Lower leg skin (tissue), 4 donors: ENCODE data around the gene CLIC3. TPM values are rescaled to one million over a fixed set of nuclear protein-coding genes. Genes with fewer than 3 reads are reported as not detected.

Experiments
- DNase-seq, 2 donors: peaks; one replicate each; pipeline ENCODE4 v3.0.0-alpha.2; 2019; ENCODE audit warnings: low spot score in 2 of 2
- H3K4me3 ChIP-seq: fragments of 200-600 bp; sonication (generic); 2 replicates; pipeline ENCODE4 v1.5.1; 2017; ENCODE audit warnings: mild to moderate bottlenecking, low read depth; ENCODE audit not compliant: poor library complexity, severe bottlenecking
- CTCF ChIP-seq, 3 donors: fragments of 450-650 bp; IDR thresholded peaks; one replicate each; pipeline ENCODE4 v1.5.1; 2016; ENCODE audit warnings: antibody characterized with exemption in 3 of 3, mild to moderate bottlenecking in 3 of 3, moderate library complexity in 2 of 3
- POLR2A ChIP-seq, 2 donors: fragments of 450-650 bp; IDR thresholded peaks; one replicate each; pipeline ENCODE4 v1.6.1; 2016 to 2017; ENCODE audit warnings: antibody characterized with exemption in 2 of 2, mild to moderate bottlenecking in 1 of 2, moderate library complexity in 1 of 2
- WGBS, 2 donors: methylation state at CpG; one replicate each; pipeline ENCODE4 v1.1.5; 2018; 5-methylcytosine and 5-hydroxymethylcytosine counted together
- intact Hi-C: fragments of 100-400 bp; cut with DNase I; formaldehyde crosslinking; loops from one replicate; pipeline ENCODE4 v1.15.0; 2023; ENCODE audit warnings: low total_unique reads
- total RNA-seq, 4 donors: library from RNA; depleted of rRNA; stranded (reverse); fragments of >200 nt; gene quantifications; one replicate each; pipeline ENCODE4 v1.1.0, GENCODE V29; 2016

Gene CLIC3
- total RNA-seq, 4 donors from 2014 or later: 114 to 328 (median 163) TPM

- H3K4me3 ChIP-seq: no peak overlapping the region
- intact Hi-C loops: no loop called here
- TF ChIP-seq CTCF (IDR thresholded peaks at IDR 0.05) (no peak), POLR2A (IDR thresholded peaks at IDR 0.05) (no peak)
- DNase-seq: no peak
- 43 to 45% methylated on average over 13 to 14 of the region's 15 CpGs for WGBS, 2 donors
These were observed 21.4 kb downstream of the CLIC3 start for GRCh38 chr9:136974817-136975535.

GRCh38 chr9:136973618-136974617 lies 22.4 kb downstream of the CLIC3 start:
- 82 to 85% methylated on average over 27 to 29 of the region's 29 CpGs for WGBS, 2 donors
- intact Hi-C loops: no loop called here
- DNase-seq: no peak
- TF ChIP-seq CTCF (IDR thresholded peaks at IDR 0.05): no peak
- TF ChIP-seq POLR2A (IDR thresholded peaks at IDR 0.05): no peak
- H3K4me3 ChIP-seq: no peak overlapping the region

GRCh38 chr9:136972743-136973142 lies 23.6 kb downstream of the CLIC3 start:
- no peak for TF ChIP-seq POLR2A (IDR thresholded peaks at IDR 0.05)
- no peak for TF ChIP-seq CTCF (IDR thresholded peaks at IDR 0.05)
- no peak overlapping the region for H3K4me3 ChIP-seq
- WGBS, 2 donors: 63 to 67% methylated on average over 13 of the region's 13 CpGs
- intact Hi-C loops: no loop called here
- DNase-seq: no peak

GRCh38 chr9:136972335-136972734 lies 24.0 kb downstream of the CLIC3 start:
- no peak for DNase-seq
- intact Hi-C loops: no loop called here
- TF ChIP-seq CTCF (IDR thresholded peaks at IDR 0.05) (no peak), POLR2A (IDR thresholded peaks at IDR 0.05) (no peak)
- WGBS, 2 donors: 70 to 71% methylated on average over 7 to 8 of the region's 11 CpGs
- H3K4me3 ChIP-seq: no peak overlapping the region

GRCh38 chr9:136971746-136972145 lies 24.6 kb downstream of the CLIC3 start:
- WGBS, 2 donors: 82 to 83% methylated on average over 14 of the region's 14 CpGs
- intact Hi-C loops: no loop called here
- no peak for DNase-seq
- no peak overlapping the region for H3K4me3 ChIP-seq
- TF ChIP-seq POLR2A (IDR thresholded peaks at IDR 0.05) (no peak), CTCF (IDR thresholded peaks at IDR 0.05) (no peak)
